PC-9 (cell line): ENCODE data around the gene MAGI1. TPM values are rescaled to one million over a fixed set of nuclear protein-coding genes. Genes with fewer than 3 reads are reported as not detected.

Experiments used
- BruUV-seq: library from RNA; stranded (reverse); fragments of 400-500 nt; replicated peaks from 2 replicates; lab custom pipeline; 2021; lab: Mats Ljungman, UMichigan
- CTCF ChIA-PET: fragments of 300-600 bp; sonication (Branson Sonifier 250); formaldehyde crosslinking; loops from one replicate; lab custom pipeline; 2022; ENCODE audit warnings: antibody characterized with exemption; lab: Charles Lee
- POLR2A ChIA-PET: fragments of 300-600 bp; sonication (Branson Sonifier 250); formaldehyde crosslinking; loops from one replicate; lab custom pipeline; 2022; ENCODE audit warnings: antibody characterized with exemption; ENCODE audit not compliant: unreplicated experiment; lab: Charles Lee
- DNase-seq, 2 experiments: peaks; one replicate each; pipeline versions ENCODE4 v3.0.0 to v3.0.0-alpha.2; 2015 to 2022; ENCODE audit warnings: mixed read lengths in 1 of 2
- H2AFZ ChIP-seq: fragments of 200-600 bp; sonication (generic); 2 replicates; pipeline ENCODE4 v1.8.1; 2017; ENCODE audit warnings: antibody characterized with exemption
- H3F3A ChIP-seq: fragments of 200-600 bp; sonication (generic); 2 replicates; pipeline ENCODE4 v1.8.1; 2017; ENCODE audit warnings: antibody characterized with exemption, mild to moderate bottlenecking, low read depth; ENCODE audit not compliant: insufficient read depth
- H3K27ac ChIP-seq: fragments of 200-600 bp; sonication (generic); 2 replicates; pipeline ENCODE4 v1.6.1; 2016; ENCODE audit warnings: mixed run types
- H3K27me3 ChIP-seq: fragments of 200-600 bp; sonication (generic); 2 replicates; pipeline ENCODE4 v1.6.1; 2016; ENCODE audit warnings: low read depth, mixed run types; ENCODE audit not compliant: insufficient read depth
- H3K36me3 ChIP-seq: fragments of 200-600 bp; sonication (generic); 2 replicates; pipeline ENCODE4 v1.6.1; 2016; ENCODE audit warnings: low read depth, mixed run types
- H3K4me1 ChIP-seq: fragments of 200-600 bp; sonication (generic); replicated peaks from 2 replicates; pipeline ENCODE4 v1.6.1; 2016; ENCODE audit warnings: mixed run types; ENCODE audit not compliant: insufficient read depth
- H3K4me2 ChIP-seq: fragments of 200-600 bp; sonication (generic); 2 replicates; pipeline ENCODE4 v1.6.1; 2017; ENCODE audit warnings: mixed run types
- H3K4me3 ChIP-seq: fragments of 200-600 bp; sonication (generic); 2 replicates; pipeline ENCODE4 v1.6.1; 2016; ENCODE audit warnings: mixed run types
- H3K79me2 ChIP-seq: fragments of 200-600 bp; sonication (generic); 2 replicates; pipeline ENCODE4 v1.6.1; 2017; ENCODE audit warnings: low read depth, mixed run types
- H3K9me2 ChIP-seq: fragments of 200-600 bp; sonication (generic); 2 replicates; pipeline ENCODE4 v1.8.1; 2017; ENCODE audit warnings: mild to moderate bottlenecking; ENCODE audit not compliant: insufficient read depth
- H3K9me3 ChIP-seq: fragments of 200-600 bp; sonication (generic); 2 replicates; pipeline ENCODE4 v1.8.1; 2016; ENCODE audit warnings: low read depth; ENCODE audit not compliant: insufficient read depth
- H4K20me1 ChIP-seq: fragments of 200-600 bp; sonication (generic); 2 replicates; pipeline ENCODE4 v1.8.1; 2017; ENCODE audit not compliant: insufficient read depth
- EZH2 ChIP-seq: fragments of 200-600 bp; sonication (generic); IDR thresholded peaks from 2 replicates; pipeline ENCODE4 v1.8.0; 2017; ENCODE audit warnings: antibody characterized with exemption, low read depth
- intact Hi-C: fragments of 100-400 bp; cut with micrococcal nuclease; formaldehyde crosslinking; loops from one replicate; pipeline ENCODE4 v1.10.0; 2022; ENCODE audit not compliant: unreplicated experiment
- total RNA-seq: library from RNA; stranded (reverse); gene quantifications from 2 replicates; pipeline ENCODE4 v1.2.3, GENCODE V29; 2021
- TF ChIP-seq, protein P1 (sequence below): fragments of 200-600 bp; sonication (generic); conservative IDR thresholded peaks from 2 replicates; pipeline ENCODE4 v1.6.1; 2017; ENCODE audit warnings: mixed run types, antibody characterized with exemption, mild to moderate bottlenecking, moderate library complexity

The MAGI1 gene
- total RNA-seq, 1 experiment from 2014 or later: 23.3 TPM

DNA sequence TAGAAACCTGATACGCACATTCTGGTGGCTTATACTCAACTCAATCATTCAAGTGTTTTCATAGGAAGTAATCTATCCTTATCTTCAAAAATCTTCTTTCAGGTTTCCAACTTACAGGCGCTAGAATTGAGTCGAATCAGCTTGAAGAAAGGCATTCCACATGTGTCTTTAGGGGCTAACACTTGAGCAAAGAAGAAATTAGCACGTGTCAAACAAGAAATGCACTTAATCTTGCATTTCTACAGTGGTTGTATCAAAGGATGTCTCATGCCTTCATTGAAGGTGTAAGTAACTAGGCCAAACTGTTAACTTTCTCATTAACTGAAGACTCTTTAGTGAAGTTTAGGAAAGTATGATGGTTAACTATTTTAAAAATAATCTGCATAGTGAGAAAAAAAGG is 557.6 kb downstream of the MAGI1 start:
- ChIA-PET CTCF (no interaction called here), POLR2A (no interaction called here)
- intact Hi-C loops: no loop called here

DNA sequence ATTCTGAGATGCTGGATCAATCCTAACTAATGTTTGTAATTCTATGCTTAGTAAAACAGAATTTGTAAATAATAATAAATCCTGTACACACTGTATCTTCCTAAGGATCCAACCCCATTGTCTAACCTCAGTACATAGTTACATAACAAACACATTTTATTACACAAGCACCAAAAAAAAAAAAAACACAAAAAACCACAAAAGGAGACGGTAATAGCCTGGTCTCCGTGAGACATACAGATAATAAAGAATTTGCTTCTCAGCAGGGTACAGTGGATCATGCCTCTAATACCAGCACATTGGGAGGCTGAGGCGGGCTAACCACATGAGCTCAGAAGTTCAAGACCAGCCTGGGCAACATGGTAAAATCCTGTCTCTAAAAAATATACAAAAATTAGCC is 558.7 kb downstream of the MAGI1 start:
- CTCF ChIA-PET: no interaction called here
- H3K36me3 ChIP-seq: no peaks in the 10 kb centered on the region
- no peak overlapping the region for H3K4me2 ChIP-seq
- no peaks in the 10 kb centered on the region for H4K20me1 ChIP-seq
- H3K27me3 ChIP-seq: no peaks in the 10 kb centered on the region
- POLR2A ChIA-PET: no interaction called here
- no peak for DNase-seq
- no peak overlapping the region for H3K4me3 ChIP-seq
- H3K27ac ChIP-seq: no peak overlapping the region
- H3K4me1 ChIP-seq: 0 out of 2 replicates have a peak, but pooled peaks cover 7% of the 10 kb centered on the region
- no peaks in the 10 kb centered on the region for H3F3A ChIP-seq
- no peaks in the 10 kb centered on the region for H3K79me2 ChIP-seq
- H3K9me3 ChIP-seq: no peaks in the 10 kb centered on the region
- H2AFZ ChIP-seq: no peak overlapping the region
- intact Hi-C loops: no loop called here
- no TSS peak for BruUV-seq
- no peaks in the 10 kb centered on the region for H3K9me2 ChIP-seq
- TF ChIP-seq, protein P1, sequence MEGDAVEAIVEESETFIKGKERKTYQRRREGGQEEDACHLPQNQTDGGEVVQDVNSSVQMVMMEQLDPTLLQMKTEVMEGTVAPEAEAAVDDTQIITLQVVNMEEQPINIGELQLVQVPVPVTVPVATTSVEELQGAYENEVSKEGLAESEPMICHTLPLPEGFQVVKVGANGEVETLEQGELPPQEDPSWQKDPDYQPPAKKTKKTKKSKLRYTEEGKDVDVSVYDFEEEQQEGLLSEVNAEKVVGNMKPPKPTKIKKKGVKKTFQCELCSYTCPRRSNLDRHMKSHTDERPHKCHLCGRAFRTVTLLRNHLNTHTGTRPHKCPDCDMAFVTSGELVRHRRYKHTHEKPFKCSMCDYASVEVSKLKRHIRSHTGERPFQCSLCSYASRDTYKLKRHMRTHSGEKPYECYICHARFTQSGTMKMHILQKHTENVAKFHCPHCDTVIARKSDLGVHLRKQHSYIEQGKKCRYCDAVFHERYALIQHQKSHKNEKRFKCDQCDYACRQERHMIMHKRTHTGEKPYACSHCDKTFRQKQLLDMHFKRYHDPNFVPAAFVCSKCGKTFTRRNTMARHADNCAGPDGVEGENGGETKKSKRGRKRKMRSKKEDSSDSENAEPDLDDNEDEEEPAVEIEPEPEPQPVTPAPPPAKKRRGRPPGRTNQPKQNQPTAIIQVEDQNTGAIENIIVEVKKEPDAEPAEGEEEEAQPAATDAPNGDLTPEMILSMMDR: no peak
- TF ChIP-seq EZH2: no peak

More for the DNA sequence above, 557.6 kb downstream of the MAGI1 start:
- no peaks in the 10 kb centered on the region for H3F3A ChIP-seq
- no peaks in the 10 kb centered on the region for H3K27me3 ChIP-seq
- no peaks in the 10 kb centered on the region for H3K9me3 ChIP-seq
- H3K4me2 ChIP-seq: no peak overlapping the region
- H3K79me2 ChIP-seq: no peaks in the 10 kb centered on the region
- H4K20me1 ChIP-seq: no peaks in the 10 kb centered on the region
- 0 out of 2 replicates have a peak, but pooled peaks cover 7% of the 10 kb centered on the region for H3K4me1 ChIP-seq
- H3K4me3 ChIP-seq: no peak overlapping the region
- no peaks in the 10 kb centered on the region for H3K9me2 ChIP-seq
- H3K36me3 ChIP-seq: no peaks in the 10 kb centered on the region
- no peak for DNase-seq
- H2AFZ ChIP-seq: no peak overlapping the region
- no peak for TF ChIP-seq EZH2
- TF ChIP-seq, protein P1: no peak
- H3K27ac ChIP-seq: no peak overlapping the region
- no TSS peak for BruUV-seq

DNA sequence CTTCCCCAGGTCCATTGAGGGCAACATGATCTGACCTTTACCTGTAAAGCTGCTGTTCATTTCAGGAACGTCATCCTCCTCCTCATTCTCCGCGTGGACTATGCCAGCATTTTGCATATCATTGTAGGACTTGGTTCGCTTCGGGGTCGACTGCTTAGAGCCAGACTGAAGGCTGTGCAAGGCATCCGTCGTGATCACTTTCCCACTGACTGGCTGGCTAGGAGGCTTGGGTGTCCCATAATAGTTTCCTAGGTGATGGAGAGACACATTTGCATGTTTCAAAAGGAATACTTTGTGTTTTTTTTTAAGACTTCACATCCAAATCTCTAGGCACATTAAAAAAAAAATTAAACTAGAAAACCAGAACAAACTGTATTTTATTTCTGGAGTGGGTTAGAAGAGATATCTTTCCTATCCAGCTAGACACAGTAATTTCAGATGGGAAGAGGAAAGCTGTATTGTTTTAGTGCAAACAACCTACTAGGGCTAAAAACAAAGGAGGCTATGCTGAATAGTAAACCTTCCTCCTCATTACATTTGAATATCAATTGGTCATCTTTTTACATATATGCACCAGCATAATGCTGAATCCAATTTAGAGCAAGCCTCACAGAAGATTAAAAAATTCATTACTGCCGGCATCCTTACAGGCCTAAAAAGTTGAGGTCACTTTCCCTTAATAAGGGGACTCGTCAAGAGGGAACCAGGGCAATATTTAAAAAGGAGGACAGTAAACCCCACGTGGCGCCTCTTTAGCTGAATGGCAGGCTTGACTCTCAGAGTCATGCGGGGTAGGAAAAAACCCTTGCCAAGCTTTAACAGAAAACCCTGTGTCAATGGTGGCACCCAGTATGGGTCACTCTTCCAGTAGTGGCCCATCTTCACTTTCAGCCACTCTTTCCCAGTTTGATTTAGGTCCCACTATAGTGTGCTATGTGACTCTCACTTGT is 559.9 kb downstream of the MAGI1 start:
- POLR2A ChIA-PET: no interaction called here
- H3K27me3 ChIP-seq: no peaks in the 10 kb centered on the region
- H3K27ac ChIP-seq: no peak overlapping the region
- no peak overlapping the region for H3K4me2 ChIP-seq
- H3K79me2 ChIP-seq: no peaks in the 10 kb centered on the region
- intact Hi-C loops: no loop called here
- H4K20me1 ChIP-seq: no peaks in the 10 kb centered on the region
- no peaks in the 10 kb centered on the region for H3K9me3 ChIP-seq
- TF ChIP-seq, protein P1: no peak
- TF ChIP-seq EZH2: no peak
- 0 out of 2 replicates have a peak, but pooled peaks cover 5% of the 10 kb centered on the region for H3K4me1 ChIP-seq
- H3F3A ChIP-seq: no peaks in the 10 kb centered on the region
- H3K36me3 ChIP-seq: no peaks in the 10 kb centered on the region
- no peak overlapping the region for H2AFZ ChIP-seq
- H3K4me3 ChIP-seq: no peak overlapping the region
- H3K9me2 ChIP-seq: no peaks in the 10 kb centered on the region
- DNase-seq: no peak
- CTCF ChIA-PET: no interaction called here
- BruUV-seq: no TSS peak
